GM23338 (cell line): ENCODE results near the gene PAFAH2. TPM values are rescaled to one million over a fixed set of nuclear protein-coding genes. Genes with fewer than 3 reads are reported as not detected.
A peak's percentile ranks its signal among the peaks of the same experiment; 100 is the strongest.

Source experiments
- ATAC-seq: fragments of 200-7000 bp; cut with Tn5 transposase; 3 replicates; pipeline ENCODE4 v1.9.1; 2020
- DNase-seq: peaks from one replicate; pipeline ENCODE4 v3.0.0-alpha.2; 2015; ENCODE audit warnings: low spot score
- H2AFZ ChIP-seq: fragments of 200-600 bp; sonication (generic); 2 replicates; pipeline ENCODE4 v1.8.0; 2016; ENCODE audit warnings: antibody characterized with exemption, mild to moderate bottlenecking, moderate library complexity
- H3F3A ChIP-seq: fragments of 200-600 bp; sonication (generic); replicated peaks from 2 replicates; pipeline ENCODE4 v1.8.0; 2017; ENCODE audit warnings: antibody characterized with exemption, mixed run types, low read depth
- H3K27ac ChIP-seq: fragments of 200-600 bp; sonication (generic); 2 replicates; pipeline ENCODE4 v1.6.1; 2016; ENCODE audit warnings: low read depth
- H3K27me3 ChIP-seq: fragments of 200-600 bp; sonication (generic); 2 replicates; pipeline ENCODE4 v1.8.0; 2016; ENCODE audit warnings: mild to moderate bottlenecking, mixed run types, moderate library complexity; ENCODE audit not compliant: insufficient read depth
- H3K36me3 ChIP-seq: fragments of 200-600 bp; sonication (generic); 2 replicates; pipeline ENCODE4 v1.8.0; 2016; ENCODE audit warnings: mild to moderate bottlenecking; ENCODE audit not compliant: insufficient read depth
- H3K4me1 ChIP-seq: fragments of 200-600 bp; sonication (generic); 2 replicates; pipeline ENCODE4 v1.8.0; 2016; ENCODE audit warnings: mild to moderate bottlenecking, moderate library complexity; ENCODE audit not compliant: insufficient read depth
- H3K4me2 ChIP-seq: fragments of 200-600 bp; sonication (generic); 2 replicates; pipeline ENCODE4 v1.7.1; 2017; ENCODE audit warnings: mixed run types
- H3K4me3 ChIP-seq: fragments of 200-600 bp; sonication (generic); 2 replicates; pipeline ENCODE4 v1.6.1; 2016; ENCODE audit warnings: mixed run types
- H3K79me2 ChIP-seq: fragments of 200-600 bp; sonication (generic); replicated peaks from 2 replicates; pipeline ENCODE4 v1.8.0; 2017; ENCODE audit warnings: mild to moderate bottlenecking; ENCODE audit not compliant: insufficient read depth
- H3K9me2 ChIP-seq: fragments of 200-600 bp; sonication (generic); 2 replicates; pipeline ENCODE4 v1.8.0; 2017; ENCODE audit not compliant: insufficient read depth
- H4K20me1 ChIP-seq: fragments of 200-600 bp; sonication (generic); replicated peaks from 2 replicates; pipeline ENCODE4 v1.8.0; 2017; ENCODE audit warnings: mild to moderate bottlenecking; ENCODE audit not compliant: insufficient read depth
- H3K27ac Mint-ChIP-seq: 2 replicates; pipeline ENCODE4 v1.8.0; 2020; ENCODE audit warnings: inconsistent platforms, mild to moderate bottlenecking, moderate library complexity, mixed read lengths
- H3K27me3 Mint-ChIP-seq: 3 replicates; pipeline ENCODE4 v1.8.0; 2022; ENCODE audit warnings: low read depth, mild to moderate bottlenecking, moderate library complexity, mixed read lengths, inconsistent platforms; ENCODE audit not compliant: insufficient read depth, poor library complexity
- H3K36me3 Mint-ChIP-seq: 3 replicates; pipeline ENCODE4 v1.8.0; 2021; ENCODE audit warnings: low read depth, mild to moderate bottlenecking, inconsistent platforms, moderate library complexity, mixed read lengths
- H3K4me1 Mint-ChIP-seq: 3 replicates; pipeline ENCODE4 v1.8.0; 2020; ENCODE audit warnings: mild to moderate bottlenecking, inconsistent platforms, mixed read lengths
- H3K4me3 Mint-ChIP-seq: 3 replicates; pipeline ENCODE4 v1.8.0; 2021; ENCODE audit warnings: moderate library complexity, mild to moderate bottlenecking, inconsistent platforms, mixed read lengths
- H3K9me3 Mint-ChIP-seq: 3 replicates; pipeline ENCODE4 v1.8.0; 2020; ENCODE audit warnings: moderate library complexity, mild to moderate bottlenecking, inconsistent platforms, mixed read lengths
- CREB1 ChIP-seq: fragments of 250-450 bp; sonication (Bioruptor Pico); IDR thresholded peaks from 2 replicates; pipeline ENCODE4 v1.5.0; 2020; ENCODE audit warnings: low read depth, mild to moderate bottlenecking, moderate library complexity
- ETS1 ChIP-seq: IDR thresholded peaks from 2 replicates; pipeline ENCODE4 v1.6.1; 2016; ENCODE audit warnings: antibody characterized with exemption
- EZH2 ChIP-seq: fragments of 200-600 bp; sonication (generic); IDR thresholded peaks from one replicate; pipeline ENCODE4 v1.8.0; 2017; ENCODE audit warnings: antibody characterized with exemption, mild to moderate bottlenecking, low read depth; ENCODE audit not compliant: unreplicated experiment
- POLR2AphosphoS5 ChIP-seq: IDR thresholded peaks from 2 replicates; pipeline ENCODE4 v1.6.1; 2016; ENCODE audit warnings: antibody characterized with exemption, low read depth
- ZNF331 ChIP-seq: fragments of 250-450 bp; sonication (Bioruptor Pico); IDR thresholded peaks from 2 replicates; pipeline ENCODE4 v1.5.0; 2020; ENCODE audit warnings: low read depth, mild to moderate bottlenecking, moderate library complexity
- ZNF462 ChIP-seq: fragments of 250-450 bp; sonication (Bioruptor Pico); IDR thresholded peaks from 2 replicates; pipeline ENCODE4 v1.5.0; 2020; ENCODE audit warnings: mild to moderate bottlenecking, moderate library complexity
- long read RNA-seq: library from polyadenylated mRNA; unstranded; transcript quantifications from one replicate; pipeline ENCODE4 v2.0.0, GENCODE V29; 2020; ENCODE audit not compliant: unreplicated experiment
- polyA plus RNA-seq: library from polyadenylated mRNA; unstranded; fragments of >200 nt; fragmentation: Nextera tagmentation; extraction: Ambion mirVana; gene quantifications from 2 replicates; pipeline ENCODE4 v1.2.1, GENCODE V29; 2016
- total RNA-seq: library from RNA; depleted of rRNA; stranded (reverse); fragments of >200 nt; shearing (Covaris generic); gene quantifications from 2 replicates; pipeline ENCODE4 v1.2.3, GENCODE V29; 2014; rRNA removed
- TF ChIP-seq, protein P1 (sequence below), 2 experiments: fragments of 200-600 bp in 1 of 2; sonication (generic) in 1 of 2; conservative IDR thresholded peaks; 2 replicates each; pipeline versions ENCODE4 v1.5.1 to v1.6.1; 2016 to 2017; ENCODE audit warnings: antibody characterized with exemption in 2 of 2, low read depth in 2 of 2, mild to moderate bottlenecking in 2 of 2, moderate library complexity in 1 of 2

Gene PAFAH2
- 7.7 and 10.3 TPM in 2 replicates for total RNA-seq
- polyA plus RNA-seq: 5.7 TPM in 2 replicates
- long read RNA-seq, partial matches to known transcripts: 0 of 3 reads
- long read RNA-seq, other reads (novel, unspliced or antisense): 1 of 3 reads

DNA sequence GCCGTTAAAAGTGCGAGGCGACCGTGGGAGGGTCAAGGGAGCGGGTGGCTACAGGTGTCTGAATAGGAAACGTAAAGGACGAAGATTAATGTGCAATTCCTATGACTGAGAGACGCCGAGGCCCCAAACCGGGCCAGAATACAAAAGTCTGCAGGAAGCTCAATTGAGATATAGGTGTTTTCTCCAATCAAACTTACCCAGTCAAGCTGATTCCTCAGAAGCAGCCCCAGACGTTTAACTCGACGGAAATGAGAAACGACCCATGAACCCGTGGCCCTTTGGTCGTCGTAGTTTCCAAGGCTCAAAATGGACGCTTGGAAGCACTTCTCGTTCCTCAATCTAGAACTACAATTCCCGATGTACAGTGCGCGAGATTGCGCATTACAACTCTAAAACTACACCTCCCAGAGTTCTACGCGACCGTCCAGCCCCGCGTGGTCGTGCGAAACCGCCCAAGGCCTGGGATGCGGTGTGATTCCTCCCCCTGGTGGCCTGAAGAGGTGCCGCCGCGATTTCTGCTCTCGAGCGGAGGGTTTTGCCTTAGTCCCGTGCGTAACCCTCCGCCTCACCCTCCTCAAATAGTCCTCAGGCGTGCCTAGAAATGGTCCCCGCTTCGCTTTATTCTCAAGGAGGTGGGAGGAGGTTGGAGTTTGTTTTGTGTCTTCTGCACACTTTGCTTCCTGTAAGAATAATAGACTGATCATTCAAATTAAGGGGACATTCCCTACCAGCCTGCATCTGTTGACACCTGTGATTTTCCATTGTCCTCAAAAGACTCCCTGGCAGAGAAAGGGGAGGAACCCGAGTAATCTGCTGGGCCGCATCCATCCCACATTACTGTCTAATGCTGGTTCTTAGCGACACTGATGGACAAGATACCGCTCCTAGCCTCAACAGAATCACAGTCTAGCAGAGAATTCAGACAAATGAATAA is at the start of gene PAFAH2:
PAFAH2 (minus strand) TSS at position 236 of the 934 bp plus-strand sequence. CDS start 7,247 bp downstream, outside the sequence.
- H3K79me2 ChIP-seq: no peaks in the 10 kb centered on the region
- Mint-ChIP-seq H3K4me1 (peaks cover 29% of the 10 kb centered on the region), H3K4me3 (peak within 1 kb of the TSS; percentile 91), H3K27ac (peak within 1 kb of the TSS; percentile 97), H3K9me3 (no peaks in the 10 kb centered on the region), H3K27me3 (peaks cover 12% of the 10 kb centered on the region), H3K36me3 (no peaks in the 10 kb centered on the region)
- ATAC-seq (peak; percentile 96), DNase-seq (peak; percentile 100)
- no peaks in the 10 kb centered on the region for H3K27me3 ChIP-seq
- peaks cover 14% of the 10 kb centered on the region for H3K4me1 ChIP-seq
- H3F3A ChIP-seq: no peaks in the 10 kb centered on the region
- peak within 1 kb of the TSS; percentile 100 for H2AFZ ChIP-seq
- no peaks in the 10 kb centered on the region for H3K36me3 ChIP-seq
- H3K9me2 ChIP-seq: no peaks in the 10 kb centered on the region
- peak; percentile 85 for TF ChIP-seq CREB1
- TF ChIP-seq EZH2: no peak
- peak; percentile 100 for TF ChIP-seq ETS1
- no peak for TF ChIP-seq ZNF462 (CRISPR knock-in tag)
- peak; percentile 52 for TF ChIP-seq POLR2AphosphoS5
- TF ChIP-seq, protein P1, sequence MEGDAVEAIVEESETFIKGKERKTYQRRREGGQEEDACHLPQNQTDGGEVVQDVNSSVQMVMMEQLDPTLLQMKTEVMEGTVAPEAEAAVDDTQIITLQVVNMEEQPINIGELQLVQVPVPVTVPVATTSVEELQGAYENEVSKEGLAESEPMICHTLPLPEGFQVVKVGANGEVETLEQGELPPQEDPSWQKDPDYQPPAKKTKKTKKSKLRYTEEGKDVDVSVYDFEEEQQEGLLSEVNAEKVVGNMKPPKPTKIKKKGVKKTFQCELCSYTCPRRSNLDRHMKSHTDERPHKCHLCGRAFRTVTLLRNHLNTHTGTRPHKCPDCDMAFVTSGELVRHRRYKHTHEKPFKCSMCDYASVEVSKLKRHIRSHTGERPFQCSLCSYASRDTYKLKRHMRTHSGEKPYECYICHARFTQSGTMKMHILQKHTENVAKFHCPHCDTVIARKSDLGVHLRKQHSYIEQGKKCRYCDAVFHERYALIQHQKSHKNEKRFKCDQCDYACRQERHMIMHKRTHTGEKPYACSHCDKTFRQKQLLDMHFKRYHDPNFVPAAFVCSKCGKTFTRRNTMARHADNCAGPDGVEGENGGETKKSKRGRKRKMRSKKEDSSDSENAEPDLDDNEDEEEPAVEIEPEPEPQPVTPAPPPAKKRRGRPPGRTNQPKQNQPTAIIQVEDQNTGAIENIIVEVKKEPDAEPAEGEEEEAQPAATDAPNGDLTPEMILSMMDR (conservative IDR thresholded peaks at IDR 0.05; ENCODE audit: low read depth in 2 of 2): peak; percentile 83 to 98
- 0 out of 2 replicates have a peak, but pooled peaks have one; percentile 47 for TF ChIP-seq ZNF331
- no peaks in the 10 kb centered on the region for H4K20me1 ChIP-seq
- peak within 1 kb of the TSS; percentile 76 for H3K4me2 ChIP-seq
- peak within 1 kb of the TSS; percentile 17; the same call in 1 of the 2 replicates for H3K27ac ChIP-seq
- H3K4me3 ChIP-seq: peak within 1 kb of the TSS; percentile 58
